ENCODE data around the gene SPR.

Gene SPR

GRCh38 chr2:72937356-72937669 is 50.1 kb downstream of the SPR start:
- no peak overlapping the region for H3K4me3 ChIP-seq (IDR thresholded peaks at IDR 0.05; ENCODE audit: insufficient read depth, low read depth, low read length)
- no peak for TF ChIP-seq CTCF (conservative IDR thresholded peaks at IDR 0.05; ENCODE audit: low read depth, low read length)
- H3K4me1 ChIP-seq (ENCODE audit: low read depth, poor library complexity, severe bottlenecking) = no peaks in the 10 kb centered on the region
- no peaks in the 10 kb centered on the region for H4K20me1 ChIP-seq (ENCODE audit: insufficient read depth)
- H3K27ac ChIP-seq = no peak overlapping the region
- H2AFZ ChIP-seq (ENCODE audit: low read depth) = no peak overlapping the region
- no peaks in the 10 kb centered on the region for H3K27me3 ChIP-seq (ENCODE audit: insufficient read depth, low read depth)
- no peak overlapping the region for H3K4me2 ChIP-seq
- H3K9ac ChIP-seq = no peak overlapping the region
- H3K36me3 ChIP-seq (ENCODE audit: insufficient read depth) = no peaks in the 10 kb centered on the region
- H3K79me2 ChIP-seq (ENCODE audit: insufficient read depth, low read depth) = no peaks in the 10 kb centered on the region

- TF ChIP-seq CTCF (conservative IDR thresholded peaks at IDR 0.05; ENCODE audit: low read depth, low read length) = no peak
- H2AFZ ChIP-seq (ENCODE audit: low read depth) = no peak overlapping the region
- no peaks in the 10 kb centered on the region for H3K27me3 ChIP-seq (ENCODE audit: insufficient read depth, low read depth)
- H4K20me1 ChIP-seq (ENCODE audit: insufficient read depth) = no peaks in the 10 kb centered on the region
- H3K4me3 ChIP-seq (IDR thresholded peaks at IDR 0.05; ENCODE audit: insufficient read depth, low read depth, low read length) = no peak overlapping the region
- no peak overlapping the region for H3K9ac ChIP-seq
- no peak overlapping the region for H3K4me2 ChIP-seq
- H3K4me1 ChIP-seq (ENCODE audit: low read depth, poor library complexity, severe bottlenecking) = no peaks in the 10 kb centered on the region
- H3K27ac ChIP-seq = no peak overlapping the region
- H3K36me3 ChIP-seq (ENCODE audit: insufficient read depth) = no peaks in the 10 kb centered on the region
- H3K79me2 ChIP-seq (ENCODE audit: insufficient read depth, low read depth) = no peaks in the 10 kb centered on the region
Observed at GRCh38 chr2:72938455-72938854, 51.2 kb downstream of the SPR start.

GRCh38 chr2:72940361-72940760 is 53.2 kb downstream of the SPR start:
- H2AFZ ChIP-seq (ENCODE audit: low read depth) = no peak overlapping the region
- no peaks in the 10 kb centered on the region for H3K79me2 ChIP-seq (ENCODE audit: insufficient read depth, low read depth)
- no peaks in the 10 kb centered on the region for H3K36me3 ChIP-seq (ENCODE audit: insufficient read depth)
- H4K20me1 ChIP-seq (ENCODE audit: insufficient read depth) = no peaks in the 10 kb centered on the region
- no peak overlapping the region for H3K4me2 ChIP-seq
- no peak overlapping the region for H3K4me3 ChIP-seq (IDR thresholded peaks at IDR 0.05; ENCODE audit: insufficient read depth, low read depth, low read length)
- no peaks in the 10 kb centered on the region for H3K4me1 ChIP-seq (ENCODE audit: low read depth, poor library complexity, severe bottlenecking)
- TF ChIP-seq CTCF (conservative IDR thresholded peaks at IDR 0.05; ENCODE audit: low read depth, low read length) = no peak
- no peak overlapping the region for H3K9ac ChIP-seq
- H3K27me3 ChIP-seq (ENCODE audit: insufficient read depth, low read depth) = no peaks in the 10 kb centered on the region
- H3K27ac ChIP-seq = no peak overlapping the region

GRCh38 chr2:72940786-72941185 is 53.6 kb downstream of the SPR start:
- no peak overlapping the region for H2AFZ ChIP-seq (ENCODE audit: low read depth)
- H3K79me2 ChIP-seq (ENCODE audit: insufficient read depth, low read depth) = no peaks in the 10 kb centered on the region
- TF ChIP-seq CTCF (conservative IDR thresholded peaks at IDR 0.05; ENCODE audit: low read depth, low read length) = no peak
- H3K27ac ChIP-seq = no peak overlapping the region
- no peak overlapping the region for H3K4me2 ChIP-seq
- no peak overlapping the region for H3K4me3 ChIP-seq (IDR thresholded peaks at IDR 0.05; ENCODE audit: insufficient read depth, low read depth, low read length)
- H4K20me1 ChIP-seq (ENCODE audit: insufficient read depth) = no peaks in the 10 kb centered on the region
- no peaks in the 10 kb centered on the region for H3K27me3 ChIP-seq (ENCODE audit: insufficient read depth, low read depth)
- H3K36me3 ChIP-seq (ENCODE audit: insufficient read depth) = no peaks in the 10 kb centered on the region
- H3K4me1 ChIP-seq (ENCODE audit: low read depth, poor library complexity, severe bottlenecking) = no peaks in the 10 kb centered on the region
- H3K9ac ChIP-seq = no peak overlapping the region
